ENCODE measurements around the gene RCOR3. TPM values are rescaled to one million over a fixed set of nuclear protein-coding genes. Genes with fewer than 3 reads are reported as not detected.

The RCOR3 gene
- total RNA-seq, 1 donor from 2014 or later = 52.3 TPM

DNA sequence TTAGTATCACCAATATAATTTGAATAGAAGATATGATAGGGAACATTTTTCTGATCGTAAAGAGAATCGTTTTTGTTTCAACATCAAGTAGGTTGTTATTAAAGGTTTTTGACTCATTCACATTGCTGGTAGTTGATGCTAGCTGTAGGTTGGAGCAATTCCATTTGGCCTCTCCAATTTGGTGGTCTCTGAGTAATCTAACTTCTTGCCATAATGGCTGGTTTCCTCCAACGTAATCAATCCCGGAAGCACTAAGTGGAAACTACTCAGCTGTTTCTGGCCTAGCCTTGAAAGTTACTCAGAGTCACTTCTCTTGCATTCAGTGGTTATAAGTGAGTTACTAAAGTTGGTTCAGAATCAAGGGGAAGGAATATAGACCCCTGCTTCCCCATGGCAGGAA lies 26.0 kb downstream of the RCOR3 start:
- H3K27me3 ChIP-seq (ENCODE audit: low read depth) = no peaks in the 10 kb centered on the region
- intact Hi-C loops (cut with DNase I) = no loop called here

DNA sequence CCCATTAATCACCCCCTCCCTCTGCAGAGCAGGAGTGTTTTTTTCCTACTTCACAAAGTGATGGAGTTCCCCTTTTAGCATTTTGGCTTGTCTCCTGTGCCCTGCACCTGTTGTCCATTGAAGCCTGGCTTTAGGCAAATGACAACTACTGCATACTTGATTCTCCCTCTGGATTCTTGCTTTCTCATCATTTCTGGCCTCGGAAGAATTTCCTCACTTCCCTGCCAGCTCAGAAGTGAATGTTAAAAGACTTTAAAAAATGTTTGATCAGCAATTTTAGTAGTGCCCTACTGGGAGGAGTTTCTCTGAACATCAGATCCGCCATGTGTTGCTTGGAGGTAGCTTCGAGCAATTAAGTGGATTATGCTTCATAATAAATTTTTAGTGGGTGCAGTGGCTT lies 28.1 kb downstream of the RCOR3 start:
- intact Hi-C loops (cut with DNase I) = no loop called here
- DNase-seq (no peak), ATAC-seq (no peak)
- TF ChIP-seq, protein P1, sequence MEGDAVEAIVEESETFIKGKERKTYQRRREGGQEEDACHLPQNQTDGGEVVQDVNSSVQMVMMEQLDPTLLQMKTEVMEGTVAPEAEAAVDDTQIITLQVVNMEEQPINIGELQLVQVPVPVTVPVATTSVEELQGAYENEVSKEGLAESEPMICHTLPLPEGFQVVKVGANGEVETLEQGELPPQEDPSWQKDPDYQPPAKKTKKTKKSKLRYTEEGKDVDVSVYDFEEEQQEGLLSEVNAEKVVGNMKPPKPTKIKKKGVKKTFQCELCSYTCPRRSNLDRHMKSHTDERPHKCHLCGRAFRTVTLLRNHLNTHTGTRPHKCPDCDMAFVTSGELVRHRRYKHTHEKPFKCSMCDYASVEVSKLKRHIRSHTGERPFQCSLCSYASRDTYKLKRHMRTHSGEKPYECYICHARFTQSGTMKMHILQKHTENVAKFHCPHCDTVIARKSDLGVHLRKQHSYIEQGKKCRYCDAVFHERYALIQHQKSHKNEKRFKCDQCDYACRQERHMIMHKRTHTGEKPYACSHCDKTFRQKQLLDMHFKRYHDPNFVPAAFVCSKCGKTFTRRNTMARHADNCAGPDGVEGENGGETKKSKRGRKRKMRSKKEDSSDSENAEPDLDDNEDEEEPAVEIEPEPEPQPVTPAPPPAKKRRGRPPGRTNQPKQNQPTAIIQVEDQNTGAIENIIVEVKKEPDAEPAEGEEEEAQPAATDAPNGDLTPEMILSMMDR (IDR thresholded peaks at IDR 0.05) = no peak
- Histone ChIP-seq H3K4me1 (no peaks in the 10 kb centered on the region), H3K36me3 (peaks cover 90% of the 10 kb centered on the region), H3K4me3 (no peak overlapping the region), H3K27me3 (ENCODE audit: low read depth) (no peaks in the 10 kb centered on the region), H3K9me3 (no peaks in the 10 kb centered on the region), H3K27ac (no peak overlapping the region)

More for the DNA sequence above, 26.0 kb downstream of the RCOR3 start:
- TF ChIP-seq, protein P1 (IDR thresholded peaks at IDR 0.05) = no peak
- no peaks in the 10 kb centered on the region for H3K4me1 ChIP-seq
- H3K9me3 ChIP-seq = no peaks in the 10 kb centered on the region
- H3K4me3 ChIP-seq = no peak overlapping the region
- ATAC-seq (no peak), DNase-seq (no peak)
- H3K27ac ChIP-seq = no peak overlapping the region
- peaks cover 90% of the 10 kb centered on the region for H3K36me3 ChIP-seq

DNA sequence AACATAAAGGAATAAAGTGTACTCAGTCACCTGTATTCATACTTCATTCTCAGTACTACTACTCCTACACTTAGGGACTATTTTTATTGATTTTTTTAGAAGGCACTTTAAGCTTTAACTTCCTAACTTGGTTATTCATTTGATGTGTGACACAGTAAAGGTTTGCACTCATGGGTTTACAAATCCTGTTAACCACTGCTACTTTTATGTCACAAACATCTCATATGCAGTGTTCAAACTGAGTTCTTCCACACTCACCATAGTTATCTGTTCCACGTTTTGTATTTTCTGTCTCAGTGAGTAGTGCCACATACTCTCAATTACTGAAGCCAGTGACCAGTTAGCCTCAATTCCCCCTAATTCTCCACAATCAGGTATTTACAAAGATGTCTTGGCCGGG lies 33.2 kb downstream of the RCOR3 start:
- H3K27ac ChIP-seq = no peak overlapping the region
- DNase-seq (no peak), ATAC-seq (no peak)
- intact Hi-C loops (cut with DNase I) = no loop called here
- TF ChIP-seq, protein P1 (IDR thresholded peaks at IDR 0.05) = no peak
- no peaks in the 10 kb centered on the region for H3K27me3 ChIP-seq (ENCODE audit: low read depth)
- H3K4me1 ChIP-seq = no peaks in the 10 kb centered on the region
- H3K9me3 ChIP-seq = no peaks in the 10 kb centered on the region
- H3K36me3 ChIP-seq = peaks cover 93% of the 10 kb centered on the region
- H3K4me3 ChIP-seq = no peak overlapping the region

DNA sequence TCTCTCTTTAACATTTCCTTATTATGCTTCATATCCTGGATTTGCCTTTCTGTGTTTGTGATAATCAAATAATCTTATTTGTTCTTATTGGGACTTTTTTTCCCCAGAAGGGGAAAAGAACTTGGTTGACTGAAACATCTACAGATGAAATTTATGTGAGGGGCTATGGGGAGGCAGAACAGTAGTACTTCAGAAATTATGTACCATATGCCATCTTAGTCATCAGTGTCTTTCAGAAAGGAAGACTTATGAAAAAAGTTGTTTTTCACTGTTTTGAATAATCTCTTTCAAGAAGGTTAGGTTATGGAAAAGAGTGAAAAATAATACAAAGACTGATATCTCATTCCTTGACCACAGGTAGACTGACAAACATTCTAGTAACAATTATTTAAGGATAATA lies 37.2 kb downstream of the RCOR3 start:
- intact Hi-C loops (cut with DNase I) = no loop called here
- ATAC-seq (no peak), DNase-seq (no peak)
- Histone ChIP-seq H3K36me3 (peaks cover 97% of the 10 kb centered on the region), H3K9me3 (no peaks in the 10 kb centered on the region), H3K27me3 (ENCODE audit: low read depth) (no peaks in the 10 kb centered on the region), H3K27ac (no peak overlapping the region), H3K4me3 (no peak overlapping the region), H3K4me1 (no peaks in the 10 kb centered on the region)
- TF ChIP-seq, protein P1 (IDR thresholded peaks at IDR 0.05) = no peak

DNA sequence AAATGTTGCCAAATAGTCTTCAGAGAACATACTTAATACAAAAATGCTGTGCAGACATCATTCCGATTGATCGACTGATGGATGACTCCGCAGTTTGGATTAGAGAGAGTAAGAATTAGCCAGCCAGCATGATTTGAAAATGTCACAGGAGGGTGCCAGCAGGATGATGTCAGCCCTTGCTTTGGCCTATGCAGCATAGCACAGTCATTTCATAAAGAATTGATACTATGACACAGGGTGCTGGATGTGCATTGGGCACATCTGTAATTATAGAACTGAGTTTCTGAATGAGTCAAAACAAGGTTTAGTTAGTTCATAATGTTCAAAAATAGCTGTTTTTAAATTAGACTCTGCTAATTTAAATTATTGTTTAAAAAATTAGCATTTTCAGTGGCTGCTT lies 45.9 kb downstream of the RCOR3 start:
- intact Hi-C loops (cut with DNase I) = no loop called here
- no peaks in the 10 kb centered on the region for H3K27me3 ChIP-seq (ENCODE audit: low read depth)
- DNase-seq (no peak), ATAC-seq (no peak)
- H3K4me1 ChIP-seq = no peaks in the 10 kb centered on the region
- peaks cover 60% of the 10 kb centered on the region for H3K36me3 ChIP-seq
- H3K4me3 ChIP-seq = no peak overlapping the region
- no peak overlapping the region for H3K27ac ChIP-seq
- TF ChIP-seq, protein P1 (IDR thresholded peaks at IDR 0.05) = no peak
- no peaks in the 10 kb centered on the region for H3K9me3 ChIP-seq

DNA sequence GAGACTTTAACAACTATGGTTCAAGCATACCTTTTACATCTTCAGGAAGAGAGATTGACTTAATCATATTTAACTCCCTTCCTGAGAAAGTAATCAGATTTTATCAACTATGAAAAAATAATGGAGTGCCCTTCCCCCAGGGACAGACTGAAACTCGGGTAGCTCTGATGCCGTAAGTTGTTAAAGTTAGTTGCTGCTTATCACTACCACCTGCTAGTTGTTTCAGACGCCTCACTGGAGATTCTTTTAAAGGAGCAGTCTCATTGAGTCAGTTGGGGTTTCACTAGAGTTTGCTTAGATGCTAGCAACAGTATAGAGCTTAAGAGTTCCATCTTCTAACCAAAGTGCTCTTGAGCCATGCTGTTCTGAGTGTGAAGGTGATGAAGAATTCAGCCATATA lies 50.5 kb downstream of the RCOR3 start:
- ATAC-seq (no peak), DNase-seq (no peak)
- intact Hi-C loops (cut with DNase I) = no loop called here
- no peaks in the 10 kb centered on the region for H3K9me3 ChIP-seq
- no peak overlapping the region for H3K27ac ChIP-seq
- no peaks in the 10 kb centered on the region for H3K4me1 ChIP-seq
- peaks cover 41% of the 10 kb centered on the region for H3K36me3 ChIP-seq
- H3K4me3 ChIP-seq = no peak overlapping the region
- TF ChIP-seq, protein P1 (IDR thresholded peaks at IDR 0.05) = no peak
- H3K27me3 ChIP-seq (ENCODE audit: low read depth) = no peaks in the 10 kb centered on the region

Measured in lower lobe of right lung (tissue), 2 donors.